ENCODE results near the gene CDYL2. TPM values are rescaled to one million over a fixed set of nuclear protein-coding genes. Genes with fewer than 3 reads are reported as not detected.

CDYL2 gene
- total RNA-seq, 1 experiment from 2014 or later = 7.6 TPM

GRCh38 chr16:80596507-80597207 is 207.7 kb downstream of the CDYL2 start:
- H3F3A ChIP-seq (ENCODE audit: low read length, unreplicated experiment) = no peaks in the 10 kb centered on the region
- H2AFZ ChIP-seq (ENCODE audit: low read length) = no peak overlapping the region
- intact Hi-C loops (cut with micrococcal nuclease) = no loop called here
- no peak overlapping the region for H3K9ac ChIP-seq (ENCODE audit: low read length)
- TF ChIP-seq EZH2 (IDR thresholded peaks at IDR 0.05; ENCODE audit: low read length, unreplicated experiment) (no peak), CTCF (conservative IDR thresholded peaks at IDR 0.05; ENCODE audit: low read depth, low read length) (no peak), EZH2phosphoT487 (IDR thresholded peaks at IDR 0.05; ENCODE audit: borderline replicate concordance, low read length) (no peak)
- no peak overlapping the region for H3K4me2 ChIP-seq (ENCODE audit: low read length)
- no peaks in the 10 kb centered on the region for H3K9me2 ChIP-seq (replicated peaks; ENCODE audit: low read length)
- DNase-seq (no peak), ATAC-seq (no peak)
- H3K27ac ChIP-seq (ENCODE audit: low read length) = no peak overlapping the region
- no peaks in the 10 kb centered on the region for H3K27me3 ChIP-seq (ENCODE audit: low read length)
- H3K79me2 ChIP-seq (ENCODE audit: low read length) = no peaks in the 10 kb centered on the region
- H3K4me3 ChIP-seq (ENCODE audit: low read length) = no peak overlapping the region
- no peaks in the 10 kb centered on the region for H3K36me3 ChIP-seq (ENCODE audit: low read depth, low read length)
- no TSS peak for BruUV-seq (replicated peaks)
- POLR2A ChIA-PET (ENCODE audit: unreplicated experiment) = no interaction called here
- no peaks in the 10 kb centered on the region for H4K20me1 ChIP-seq (ENCODE audit: low read length)
- CTCF ChIA-PET = no interaction called here
- H3K4me1 ChIP-seq (ENCODE audit: insufficient read depth, low read length) = peaks cover 10% of the 10 kb centered on the region
- no peaks in the 10 kb centered on the region for H3K9me3 ChIP-seq (ENCODE audit: low read length)

- DNase-seq = peak; percentile 51
- Histone ChIP-seq H3K9me3 (ENCODE audit: low read length) (no peaks in the 10 kb centered on the region), H3K4me1 (ENCODE audit: insufficient read depth, low read length) (peaks cover 7% of the 10 kb centered on the region), H4K20me1 (ENCODE audit: low read length) (no peaks in the 10 kb centered on the region), H3K27me3 (ENCODE audit: low read length) (no peaks in the 10 kb centered on the region), H3K4me3 (ENCODE audit: low read length) (no peak overlapping the region), H2AFZ (ENCODE audit: low read length) (no peak overlapping the region), H3K4me2 (ENCODE audit: low read length) (no peak overlapping the region), H3K9ac (ENCODE audit: low read length) (no peak overlapping the region), H3F3A (ENCODE audit: low read length, unreplicated experiment) (no peaks in the 10 kb centered on the region), H3K79me2 (ENCODE audit: low read length) (no peaks in the 10 kb centered on the region), H3K27ac (ENCODE audit: low read length) (no peak overlapping the region), H3K36me3 (ENCODE audit: low read depth, low read length) (no peaks in the 10 kb centered on the region), H3K9me2 (replicated peaks; ENCODE audit: low read length) (no peaks in the 10 kb centered on the region)
- intact Hi-C loops (cut with micrococcal nuclease) = no loop called here
- TF ChIP-seq CTCF (conservative IDR thresholded peaks at IDR 0.05; ENCODE audit: low read depth, low read length) = no peak
- no peak for TF ChIP-seq EZH2phosphoT487 (IDR thresholded peaks at IDR 0.05; ENCODE audit: borderline replicate concordance, low read length)
- no peak for TF ChIP-seq EZH2 (IDR thresholded peaks at IDR 0.05; ENCODE audit: low read length, unreplicated experiment)
- ChIA-PET POLR2A (ENCODE audit: unreplicated experiment) (no interaction called here), CTCF (no interaction called here)
- no peak for ATAC-seq
- BruUV-seq (replicated peaks) = no TSS peak
Observed at GRCh38 chr16:80594756-80595155, 209.6 kb downstream of the CDYL2 start.

GRCh38 chr16:80592273-80592672 is 212.1 kb downstream of the CDYL2 start:
- no TSS peak for BruUV-seq (replicated peaks)
- H3K4me2 ChIP-seq (ENCODE audit: low read length) = no peak overlapping the region
- DNase-seq (no peak), ATAC-seq (no peak)
- H3K27me3 ChIP-seq (ENCODE audit: low read length) = no peaks in the 10 kb centered on the region
- TF ChIP-seq EZH2phosphoT487 (IDR thresholded peaks at IDR 0.05; ENCODE audit: borderline replicate concordance, low read length) (no peak), EZH2 (IDR thresholded peaks at IDR 0.05; ENCODE audit: low read length, unreplicated experiment) (no peak)
- H3K9ac ChIP-seq (ENCODE audit: low read length) = no peak overlapping the region
- H4K20me1 ChIP-seq (ENCODE audit: low read length) = no peaks in the 10 kb centered on the region
- H3K9me3 ChIP-seq (ENCODE audit: low read length) = no peaks in the 10 kb centered on the region
- POLR2A ChIA-PET (ENCODE audit: unreplicated experiment) = no interaction called here
- H3K36me3 ChIP-seq (ENCODE audit: low read depth, low read length) = no peaks in the 10 kb centered on the region
- H3K4me1 ChIP-seq (ENCODE audit: insufficient read depth, low read length) = no peaks in the 10 kb centered on the region
- no peaks in the 10 kb centered on the region for H3K79me2 ChIP-seq (ENCODE audit: low read length)
- no peaks in the 10 kb centered on the region for H3F3A ChIP-seq (ENCODE audit: low read length, unreplicated experiment)
- intact Hi-C loops (cut with micrococcal nuclease) = no loop called here
- H3K27ac ChIP-seq (ENCODE audit: low read length) = no peak overlapping the region
- H2AFZ ChIP-seq (ENCODE audit: low read length) = no peak overlapping the region
- H3K9me2 ChIP-seq (replicated peaks; ENCODE audit: low read length) = no peaks in the 10 kb centered on the region
- CTCF ChIA-PET = no interaction called here
- no peak overlapping the region for H3K4me3 ChIP-seq (ENCODE audit: low read length)
